Hematopoietic multipotent progenitor cell treated with erythropoietin and hydrocortisone succinate and interleukin-3 and kit ligand, for 6 days (in vitro differentiated cells): ENCODE results near the gene SLC5A9.
"Not testable (repeated sequence)": the region's sequence is repeated elsewhere in the genome, so short reads cannot be mapped to it uniquely, and the experiment has no call there.

Source experiments
- DNase-seq: peaks from one replicate; pipeline ENCODE4 v3.0.0-alpha.2; 2015

Gene SLC5A9

GRCh38 chr1:48222501-48223242, at the start of gene SLC5A9:
SLC5A9 (plus strand) TSS chr1:48222716; CDS start chr1:48222737, 21 bp downstream.
- DNase-seq: no peak

GRCh38 chr1:48175116-48175515, 47.4 kb upstream of the SLC5A9 start:
- DNase-seq: no peak

GRCh38 chr1:48177257-48177656, 45.3 kb upstream of the SLC5A9 start:
- DNase-seq: peak; percentile 73

- no peak for DNase-seq
These were observed 40.7 kb upstream of the SLC5A9 start for GRCh38 chr1:48181669-48182367.

GRCh38 chr1:48182439-48182838, 40.1 kb upstream of the SLC5A9 start:
- no peak for DNase-seq

DNA sequence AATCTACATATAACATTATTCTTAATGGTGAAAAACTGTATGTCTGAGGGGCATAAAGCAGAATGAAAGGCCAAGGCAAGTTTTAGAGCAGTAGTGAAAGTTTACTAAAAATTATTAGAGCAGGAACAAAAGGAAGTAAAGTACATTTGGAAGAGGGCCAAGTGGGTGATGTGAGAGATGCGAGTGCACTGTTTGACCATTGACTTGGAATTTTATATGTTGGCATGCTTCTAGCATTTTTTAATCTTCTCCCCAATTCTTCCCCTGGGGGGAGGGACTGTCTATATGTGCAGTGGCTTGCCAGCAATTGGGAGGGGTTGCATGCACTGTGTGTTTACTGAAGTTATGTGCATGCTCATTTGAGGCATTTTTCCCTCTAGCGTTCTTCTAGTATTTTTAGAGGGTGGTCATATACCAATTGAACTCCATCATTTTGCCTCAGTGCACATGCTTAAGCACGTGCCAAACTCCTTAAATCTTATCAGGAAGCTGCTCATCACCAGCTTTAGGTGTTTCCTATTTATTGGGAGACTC, 36.1 kb upstream of the SLC5A9 start:
- DNase-seq: no peak

GRCh38 chr1:48187969-48188563, 34.5 kb upstream of the SLC5A9 start:
- no peak for DNase-seq

- DNase-seq: no peak
These were observed 31.6 kb upstream of the SLC5A9 start for GRCh38 chr1:48190881-48191280.

DNA sequence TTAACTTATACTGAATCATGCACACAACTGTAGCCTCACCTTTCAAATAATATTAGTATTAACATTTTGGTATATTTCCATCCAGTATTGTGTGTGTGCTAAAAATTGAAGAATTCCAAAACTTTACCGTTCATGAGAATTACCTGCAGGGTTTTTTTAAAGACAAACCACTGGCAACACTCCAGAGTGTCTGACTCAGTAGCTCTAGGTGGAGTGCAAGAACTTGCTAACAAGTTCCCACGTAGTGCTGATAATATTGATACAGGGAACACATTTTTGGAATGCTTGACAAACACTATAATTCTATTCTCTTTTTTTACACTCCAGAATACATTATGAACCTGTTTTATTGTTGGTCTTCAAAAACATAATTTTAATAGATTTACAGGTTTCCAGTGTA, 27.7 kb upstream of the SLC5A9 start:
- no peak for DNase-seq

GRCh38 chr1:48196237-48196636, 26.3 kb upstream of the SLC5A9 start:
- peak; percentile 13 for DNase-seq

DNA sequence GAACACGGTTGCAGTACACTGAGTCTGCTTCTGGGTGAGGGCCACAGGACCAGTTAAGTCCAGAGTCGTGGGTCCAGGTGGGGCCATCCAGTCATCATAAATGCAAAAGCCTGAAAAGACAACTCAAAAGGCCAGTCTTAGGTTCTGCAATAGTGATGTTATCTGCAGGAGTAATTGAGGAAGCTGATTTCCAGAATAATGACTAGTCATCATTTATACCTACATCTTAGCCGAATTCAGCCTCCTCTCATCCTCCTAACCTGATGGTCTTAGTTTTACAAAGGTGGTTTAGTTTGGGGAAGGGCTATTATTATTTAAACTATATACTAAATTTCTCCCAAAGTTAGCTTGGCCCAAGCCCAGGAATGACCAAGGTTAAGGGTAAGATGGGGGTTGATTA, 23.5 kb upstream of the SLC5A9 start:
- DNase-seq: peak; percentile 18

- DNase-seq: no peak
These were observed 22.2 kb upstream of the SLC5A9 start for GRCh38 chr1:48200166-48200900.

DNA sequence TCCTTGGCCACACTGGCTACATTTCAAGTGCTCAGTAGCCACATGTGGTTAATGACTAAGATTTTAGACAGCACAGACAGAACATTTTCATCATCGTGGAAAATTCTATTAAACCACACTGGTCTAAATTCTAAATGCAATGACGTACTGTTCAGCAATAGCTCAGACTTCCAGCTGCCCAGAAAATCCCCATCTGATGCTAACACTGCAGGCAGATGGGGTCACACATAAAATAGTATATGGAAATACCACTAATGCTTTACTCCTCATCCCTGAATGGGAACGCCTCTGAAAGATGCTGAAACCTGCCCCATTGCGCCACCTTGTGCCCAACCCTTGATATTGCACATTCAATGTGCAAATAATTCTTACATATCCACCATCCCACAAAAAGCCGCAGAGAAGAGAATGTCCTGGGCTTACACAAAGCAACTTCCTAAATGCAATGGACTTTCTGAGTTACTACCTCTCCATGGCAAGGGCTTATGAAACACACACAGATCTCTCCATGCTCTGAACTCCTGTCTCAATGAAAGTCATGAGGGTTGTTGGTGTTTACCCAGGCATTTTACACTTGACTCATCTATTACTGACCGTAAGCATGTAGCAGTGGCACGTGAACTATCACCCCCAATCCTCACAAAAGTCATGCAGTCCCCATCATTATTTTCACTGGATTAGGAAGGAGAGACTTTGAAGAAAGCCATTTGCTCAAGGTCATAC, 20.3 kb upstream of the SLC5A9 start:
- DNase-seq: peak; percentile 78

DNA sequence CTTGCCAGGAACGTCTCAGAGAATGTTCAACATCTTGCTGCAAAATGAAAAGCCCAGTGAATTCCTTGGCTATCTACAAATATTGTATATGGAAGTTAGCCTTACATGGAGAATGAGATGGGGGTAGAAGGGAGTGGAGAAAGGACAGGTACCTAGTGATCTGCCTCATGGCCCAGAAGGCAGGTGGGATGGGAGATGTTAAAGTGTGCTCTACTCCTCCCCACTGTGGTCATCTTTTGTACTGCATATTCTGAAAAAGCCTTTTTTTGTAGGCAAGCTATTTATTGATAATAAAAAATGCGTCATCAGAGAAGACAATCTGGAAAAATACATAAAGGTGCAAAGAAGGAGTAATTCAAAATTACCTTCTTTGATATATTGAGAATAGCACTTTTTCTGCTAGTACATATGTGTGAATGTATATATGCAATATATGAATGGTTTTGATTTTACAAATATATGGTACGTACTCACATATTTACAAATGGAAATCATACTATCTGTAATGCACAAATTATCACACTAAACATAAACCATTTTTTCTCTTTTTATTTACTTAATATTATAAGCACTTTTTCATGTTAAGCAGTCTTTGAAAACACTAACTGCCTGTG, 19.1 kb upstream of the SLC5A9 start:
- peak; percentile 65 for DNase-seq

GRCh38 chr1:48205522-48205921, 17.0 kb upstream of the SLC5A9 start:
- no peak for DNase-seq

- no peak for DNase-seq
These were observed 16.1 kb upstream of the SLC5A9 start for GRCh38 chr1:48206371-48206770.

- DNase-seq: no peak
These were observed 15.4 kb upstream of the SLC5A9 start for GRCh38 chr1:48207131-48207530.

GRCh38 chr1:48207536-48208075, 14.9 kb upstream of the SLC5A9 start:
- DNase-seq: no peak

DNA sequence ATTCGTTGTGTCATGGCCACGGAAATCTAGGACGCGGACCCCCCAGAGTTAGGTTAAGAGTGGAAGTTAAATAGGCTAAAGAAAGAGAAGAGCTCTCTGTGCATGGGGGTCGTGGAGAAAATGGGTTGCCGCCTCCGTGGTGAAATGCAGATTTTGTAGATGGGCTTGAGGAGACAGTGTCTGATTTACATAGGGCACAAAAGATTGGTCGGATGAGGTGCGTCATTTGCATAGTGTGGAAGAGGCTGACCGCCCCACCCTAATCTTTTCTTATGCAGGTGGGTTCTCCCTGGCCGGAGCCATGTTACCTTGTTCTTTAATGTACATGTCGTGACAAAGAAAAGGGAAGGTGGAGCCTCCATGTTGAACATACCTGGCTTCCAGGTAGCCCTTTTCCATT, 14.3 kb upstream of the SLC5A9 start:
- no peak for DNase-seq

DNA sequence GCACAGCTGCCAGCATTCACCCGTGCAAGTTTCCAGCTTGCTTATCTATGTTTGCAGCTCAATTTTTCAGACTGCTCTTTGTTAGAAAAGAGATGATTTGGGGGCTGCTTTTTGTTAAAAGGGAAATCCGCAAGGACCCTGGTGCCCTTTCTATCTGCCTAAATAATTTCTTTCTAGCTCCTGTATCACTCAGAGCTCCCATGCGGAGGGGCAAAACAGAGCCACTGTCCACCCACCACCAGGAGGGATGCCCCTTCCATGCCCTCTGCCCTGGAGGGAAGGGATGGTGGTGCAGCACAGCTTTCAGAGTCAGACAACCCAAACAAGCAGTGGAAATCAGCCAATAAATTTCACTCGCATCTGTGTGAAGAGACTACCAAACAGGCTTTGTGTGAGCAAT, 13.9 kb upstream of the SLC5A9 start:
- no peak for DNase-seq

DNA sequence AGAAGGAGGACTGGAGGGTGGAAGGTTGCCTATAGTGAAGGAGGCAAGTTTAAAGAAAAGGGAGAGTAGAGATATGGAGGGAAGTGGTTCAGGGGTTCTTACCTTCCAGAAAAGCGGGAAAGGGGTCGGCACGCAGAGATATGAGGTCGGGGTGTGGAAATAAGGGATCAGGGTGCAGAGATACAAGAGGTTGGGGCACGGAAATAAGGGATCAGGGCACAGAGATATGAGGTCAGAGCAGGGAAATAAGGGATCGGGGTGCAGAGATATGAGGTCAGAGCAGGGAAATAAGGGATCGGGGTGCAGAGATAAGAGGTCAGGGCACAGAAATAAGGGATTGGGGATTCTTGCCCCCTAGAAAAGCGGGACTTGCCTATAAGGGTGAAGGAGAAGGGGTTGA, 9.1 kb upstream of the SLC5A9 start:
- not testable (repeated sequence) for DNase-seq

- not testable (repeated sequence) for DNase-seq
These were observed 8.2 kb upstream of the SLC5A9 start for GRCh38 chr1:48214366-48214765.
